ENCODE data around the gene SERTAD3.
"Not testable (repeated sequence)": the region's sequence is repeated elsewhere in the genome, so short reads cannot be mapped to it uniquely, and the experiment has no call there.

Gene SERTAD3

DNA sequence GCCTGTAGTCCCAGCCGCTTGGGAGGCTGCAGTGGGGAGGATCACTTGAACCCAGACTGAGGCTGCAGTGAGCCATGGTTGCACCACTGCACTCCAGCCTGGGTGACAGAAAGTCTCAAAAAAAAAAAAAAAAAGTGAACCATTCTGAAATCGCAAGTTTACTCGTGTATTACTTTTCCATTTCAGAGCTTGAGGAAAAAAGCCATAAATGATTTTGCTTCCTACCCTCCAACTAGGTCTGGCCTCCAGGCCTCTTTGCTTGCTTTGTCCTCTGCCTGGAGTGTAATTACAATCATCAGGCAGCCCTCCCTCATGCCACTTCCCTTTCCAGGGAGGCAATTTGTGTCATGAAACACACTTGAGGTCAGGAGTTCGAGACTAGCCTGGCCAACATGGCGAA lies 12.9 kb upstream of the SERTAD3 start:
- H3K4me1 ChIP-seq (ENCODE audit: insufficient read depth, low read length): no peaks in the 10 kb centered on the region
- no peak overlapping the region for H3K9ac ChIP-seq (ENCODE audit: low read depth, low read length)
- no peak overlapping the region for H3K4me3 ChIP-seq (ENCODE audit: low read length)
- H3K36me3 ChIP-seq (ENCODE audit: insufficient read depth, low read length): 0 out of 2 replicates have a peak, but pooled peaks cover 4% of the 10 kb centered on the region
- no peaks in the 10 kb centered on the region for H3K9me3 ChIP-seq (ENCODE audit: insufficient read depth, low read depth, low read length)
- no peaks in the 10 kb centered on the region for H3K27me3 ChIP-seq (ENCODE audit: insufficient read depth, low read length)
- 95% methylated on average over 5 of the region's 5 CpGs for WGBS
- H3K27ac ChIP-seq (ENCODE audit: low read depth, low read length): no peak overlapping the region

DNA sequence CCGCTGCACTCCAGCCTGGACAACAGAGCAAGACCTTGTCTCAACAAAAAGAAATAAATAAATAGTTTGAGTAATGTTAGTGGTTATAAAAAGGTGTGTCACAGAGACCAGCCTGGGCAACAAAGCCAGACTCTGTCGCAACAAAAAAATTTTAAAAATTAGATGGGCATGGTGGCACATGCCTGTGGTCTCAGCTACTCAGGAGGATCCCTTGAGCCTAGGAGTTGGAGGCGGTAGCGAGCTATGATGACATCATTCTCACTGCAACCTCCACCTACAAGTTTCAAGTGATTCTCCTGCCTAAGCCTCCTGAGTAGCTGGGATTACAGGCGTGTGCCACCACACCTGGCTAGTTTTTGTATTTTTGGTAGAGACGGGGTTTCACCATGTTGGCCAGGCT lies 9.8 kb upstream of the SERTAD3 start:
- H3K4me3 ChIP-seq (ENCODE audit: low read length); H3K9me3 ChIP-seq (ENCODE audit: insufficient read depth, low read depth, low read length); H3K9ac ChIP-seq (ENCODE audit: low read depth, low read length); H3K27me3 ChIP-seq (ENCODE audit: insufficient read depth, low read length); H3K36me3 ChIP-seq (ENCODE audit: insufficient read depth, low read length); H3K27ac ChIP-seq (ENCODE audit: low read depth, low read length); H3K4me1 ChIP-seq (ENCODE audit: insufficient read depth, low read length): not testable (repeated sequence)
- 92% methylated on average over 6 of the region's 6 CpGs for WGBS

DNA sequence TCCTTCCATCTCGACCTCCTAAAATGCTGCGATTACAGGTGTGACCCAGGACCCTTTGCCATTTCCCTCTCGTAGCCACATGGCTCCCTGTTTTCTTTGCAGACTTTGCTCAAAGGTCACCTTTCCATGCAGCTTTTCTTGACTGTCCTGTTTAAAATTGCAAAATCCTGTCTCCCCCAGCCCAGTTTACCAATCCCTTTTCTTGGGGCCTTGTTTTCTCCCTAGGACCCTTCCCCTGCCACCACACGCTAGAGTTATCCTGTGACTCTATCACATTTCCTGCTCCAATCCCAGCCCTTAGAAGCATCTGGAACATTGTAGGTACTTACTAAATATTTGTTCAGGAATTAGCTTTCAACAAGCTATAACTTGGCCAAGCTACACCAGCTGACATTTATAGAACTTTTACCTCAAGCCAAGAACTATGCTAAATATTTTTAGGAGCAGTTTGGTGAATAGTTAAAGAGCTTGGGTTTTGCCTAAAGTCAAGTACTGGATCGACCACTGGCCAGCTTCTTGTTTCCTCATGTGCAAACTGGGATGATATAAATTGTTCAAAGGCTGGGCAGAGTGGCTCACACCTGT lies 9.1 kb upstream of the SERTAD3 start:
- 93% methylated on average over 5 of the region's 5 CpGs for WGBS
- no peak overlapping the region for H3K4me3 ChIP-seq (ENCODE audit: low read length)
- H3K4me1 ChIP-seq (ENCODE audit: insufficient read depth, low read length): no peaks in the 10 kb centered on the region; the same call in 1 of the 2 replicates
- H3K9ac ChIP-seq (ENCODE audit: low read depth, low read length): no peak overlapping the region
- no peak overlapping the region for H3K27ac ChIP-seq (ENCODE audit: low read depth, low read length)
- peaks cover 6% of the 10 kb centered on the region; the same call in 1 of the 2 replicates for H3K36me3 ChIP-seq (ENCODE audit: insufficient read depth, low read length)
- H3K27me3 ChIP-seq (ENCODE audit: insufficient read depth, low read length): no peaks in the 10 kb centered on the region
- no peaks in the 10 kb centered on the region for H3K9me3 ChIP-seq (ENCODE audit: insufficient read depth, low read depth, low read length)

DNA sequence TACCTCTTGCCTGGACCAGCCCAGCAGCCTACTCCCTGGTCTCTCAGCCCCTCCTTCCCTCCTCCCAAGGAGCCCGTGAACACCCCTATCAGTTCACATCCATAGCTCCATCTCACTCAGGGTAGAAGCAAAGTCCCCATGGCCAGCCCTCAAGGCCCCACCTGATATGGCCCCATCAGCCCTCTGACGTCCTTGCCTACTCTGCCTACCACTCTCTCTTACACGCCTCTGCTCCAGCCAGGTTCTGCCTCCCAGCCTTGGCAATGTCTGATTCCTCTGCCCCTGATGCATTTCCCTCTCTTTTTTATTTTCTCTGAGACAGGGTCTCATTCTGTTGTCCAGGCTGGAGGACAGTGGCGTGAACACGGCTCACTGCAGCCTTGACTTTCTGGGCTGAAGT lies 7.9 kb upstream of the SERTAD3 start:
- Histone ChIP-seq H3K27ac (ENCODE audit: low read depth, low read length) (no peak overlapping the region), H3K4me1 (ENCODE audit: insufficient read depth, low read length) (no peaks in the 10 kb centered on the region; the same call in 1 of the 2 replicates), H3K4me3 (ENCODE audit: low read length) (no peak overlapping the region), H3K9me3 (ENCODE audit: insufficient read depth, low read depth, low read length) (no peaks in the 10 kb centered on the region), H3K36me3 (ENCODE audit: insufficient read depth, low read length) (peaks cover 6% of the 10 kb centered on the region; the same call in 1 of the 2 replicates), H3K27me3 (ENCODE audit: insufficient read depth, low read length) (no peaks in the 10 kb centered on the region), H3K9ac (ENCODE audit: low read depth, low read length) (no peak overlapping the region)
- 83% methylated on average over 5 of the region's 5 CpGs for WGBS

DNA sequence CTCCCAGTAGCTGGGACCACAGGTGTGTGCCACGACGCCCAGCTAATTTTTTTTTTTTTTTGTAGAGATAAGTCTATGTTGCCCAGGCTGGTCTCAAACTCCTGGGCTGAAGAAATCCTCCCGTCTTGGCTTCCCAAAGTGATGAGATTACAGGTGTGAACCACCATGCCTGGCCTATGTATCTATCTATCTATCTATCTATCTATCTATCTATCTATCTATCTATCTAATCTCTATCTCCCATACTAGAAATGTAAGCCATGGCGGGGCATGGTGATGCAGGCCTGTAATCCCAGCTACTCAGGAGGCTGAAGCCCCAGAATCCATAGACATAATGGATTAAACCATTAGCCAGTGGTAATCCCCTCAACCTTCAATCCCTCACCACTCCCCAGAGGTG lies 6.5 kb upstream of the SERTAD3 start:
- Histone ChIP-seq H3K36me3 (ENCODE audit: insufficient read depth, low read length) (peaks cover 6% of the 10 kb centered on the region; the same call in 1 of the 2 replicates), H3K9ac (ENCODE audit: low read depth, low read length) (no peak overlapping the region), H3K4me3 (ENCODE audit: low read length) (no peak overlapping the region), H3K27me3 (ENCODE audit: insufficient read depth, low read length) (no peaks in the 10 kb centered on the region), H3K9me3 (ENCODE audit: insufficient read depth, low read depth, low read length) (no peaks in the 10 kb centered on the region), H3K27ac (ENCODE audit: low read depth, low read length) (no peak overlapping the region), H3K4me1 (ENCODE audit: insufficient read depth, low read length) (peaks cover 7% of the 10 kb centered on the region)
- WGBS: 86% methylated on average over 2 of the region's 4 CpGs

DNA sequence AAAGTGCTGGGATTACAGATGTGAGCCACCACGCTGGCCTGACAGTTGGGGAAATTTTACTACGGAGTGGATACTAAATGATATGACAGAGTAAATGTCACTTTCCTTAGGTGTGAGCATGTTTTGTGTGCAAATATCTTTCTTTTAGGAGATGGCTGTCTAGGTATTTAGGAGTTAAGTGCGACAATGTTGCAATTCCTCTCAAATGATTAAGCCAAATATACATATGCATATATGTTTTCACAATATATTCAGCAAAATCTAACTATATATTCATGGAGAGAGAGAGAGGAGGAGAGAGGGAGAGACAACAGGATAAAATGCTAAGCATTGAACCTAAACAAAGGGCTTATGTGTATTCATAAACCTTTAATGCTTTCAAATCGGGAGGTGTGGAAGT lies 5.4 kb upstream of the SERTAD3 start:
- Histone ChIP-seq H3K27ac (ENCODE audit: low read depth, low read length) (no peak overlapping the region), H3K4me3 (ENCODE audit: low read length) (no peak overlapping the region), H3K9ac (ENCODE audit: low read depth, low read length) (no peak overlapping the region), H3K36me3 (ENCODE audit: insufficient read depth, low read length) (peaks cover 3% of the 10 kb centered on the region; the same call in 1 of the 2 replicates), H3K4me1 (ENCODE audit: insufficient read depth, low read length) (peaks cover 13% of the 10 kb centered on the region), H3K9me3 (ENCODE audit: insufficient read depth, low read depth, low read length) (no peaks in the 10 kb centered on the region), H3K27me3 (ENCODE audit: insufficient read depth, low read length) (no peaks in the 10 kb centered on the region)
- WGBS: 94% methylated on average over 3 of the region's 4 CpGs

DNA sequence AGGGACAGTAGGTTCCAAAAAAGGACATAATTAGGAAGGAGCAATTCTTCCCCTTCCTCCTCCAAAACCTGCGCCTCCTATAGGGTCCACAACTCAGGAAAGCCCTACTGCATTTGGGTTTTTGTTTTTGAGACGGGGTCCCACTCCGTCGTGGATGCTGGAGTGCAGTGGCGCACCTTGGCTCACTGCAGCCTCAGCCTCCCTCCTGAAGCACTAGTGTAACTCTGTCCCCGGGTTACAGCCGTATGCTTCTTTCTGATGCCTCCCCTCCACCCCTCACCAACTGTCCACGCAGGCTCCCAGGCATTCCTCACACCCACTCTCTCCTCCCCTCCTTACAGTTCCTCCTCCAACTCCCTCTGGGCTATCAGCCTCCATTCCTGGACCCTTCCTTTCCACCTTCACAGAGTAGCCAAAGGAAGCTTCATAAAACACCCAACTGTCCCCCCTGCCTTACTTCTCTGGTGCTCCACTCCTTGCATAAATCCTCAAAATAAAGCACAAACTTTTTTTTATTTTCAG lies 2.2 kb upstream of the SERTAD3 start:
- Histone ChIP-seq H3K9me3 (ENCODE audit: insufficient read depth, low read depth, low read length) (no peaks in the 10 kb centered on the region), H3K9ac (ENCODE audit: low read depth, low read length) (peak overlapping the region; percentile 44; the same call in 1 of the 2 replicates), H3K4me1 (ENCODE audit: insufficient read depth, low read length) (peaks cover 20% of the 10 kb centered on the region), H3K4me3 (ENCODE audit: low read length) (no peak overlapping the region), H3K27ac (ENCODE audit: low read depth, low read length) (peak overlapping the region; percentile 84), H3K36me3 (ENCODE audit: insufficient read depth, low read length) (peaks cover 15% of the 10 kb centered on the region), H3K27me3 (ENCODE audit: insufficient read depth, low read length) (no peaks in the 10 kb centered on the region)
- WGBS: 81% methylated on average over 8 of the region's 8 CpGs

DNA sequence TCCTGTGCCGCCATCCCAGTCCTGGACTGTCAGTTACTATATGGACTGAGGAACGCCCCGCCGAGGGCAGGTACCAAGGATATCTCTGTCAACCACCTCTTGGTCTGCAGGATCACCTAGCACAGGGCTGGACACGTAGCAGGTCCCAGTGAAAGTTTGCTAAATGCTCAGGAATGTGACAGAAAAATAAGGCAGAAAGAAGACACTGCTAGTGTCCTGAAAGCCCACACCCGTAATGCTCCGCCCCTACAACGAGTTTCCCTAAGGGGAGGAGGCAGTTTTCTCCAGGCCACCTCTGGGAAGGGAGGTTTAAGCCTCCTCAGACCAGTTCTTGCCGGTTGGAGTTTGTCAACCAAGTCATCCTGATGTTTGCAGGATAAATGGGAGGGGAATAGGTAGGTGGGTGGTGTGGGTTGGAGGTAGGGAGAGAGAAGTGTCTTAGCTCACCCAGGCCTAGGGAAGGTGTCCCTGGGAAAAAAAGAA lies 1.7 kb upstream of the SERTAD3 start:
- Histone ChIP-seq H3K27me3 (ENCODE audit: insufficient read depth, low read length) (no peaks in the 10 kb centered on the region), H3K4me3 (ENCODE audit: low read length) (no peak overlapping the region), H3K36me3 (ENCODE audit: insufficient read depth, low read length) (peaks cover 20% of the 10 kb centered on the region), H3K27ac (ENCODE audit: low read depth, low read length) (peak overlapping the region; percentile 84), H3K9ac (ENCODE audit: low read depth, low read length) (peak overlapping the region; percentile 44; the same call in 1 of the 2 replicates), H3K4me1 (ENCODE audit: insufficient read depth, low read length) (peaks cover 20% of the 10 kb centered on the region), H3K9me3 (ENCODE audit: insufficient read depth, low read depth, low read length) (no peaks in the 10 kb centered on the region)
- 59% methylated on average over 9 of the region's 9 CpGs for WGBS

DNA sequence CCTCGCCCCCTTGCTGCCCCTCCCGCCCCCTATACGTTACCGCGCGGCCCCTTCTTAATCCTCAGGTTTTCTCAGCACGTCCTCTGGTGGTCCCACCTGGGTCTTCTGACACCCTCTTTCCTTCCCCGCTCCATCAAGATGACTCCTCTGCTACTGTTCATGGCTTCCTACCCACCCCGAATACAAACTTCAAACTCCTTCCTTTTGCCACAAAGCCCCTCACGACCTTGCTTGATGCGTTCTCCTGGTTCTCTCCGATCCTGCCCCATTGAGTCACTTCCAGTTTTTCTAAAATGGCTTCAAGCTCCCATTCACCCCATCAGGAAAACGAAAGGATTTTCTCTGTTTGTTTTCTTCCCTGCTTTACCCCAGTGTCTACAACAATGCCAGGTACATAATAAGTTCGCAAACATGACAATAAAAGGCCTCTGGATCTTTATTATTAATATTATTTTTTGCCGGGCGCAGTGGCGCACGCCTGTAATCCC lies 734 bp upstream of the SERTAD3 start:
- peak overlapping the region; percentile 67 for H3K27ac ChIP-seq (ENCODE audit: low read depth, low read length)

DNA sequence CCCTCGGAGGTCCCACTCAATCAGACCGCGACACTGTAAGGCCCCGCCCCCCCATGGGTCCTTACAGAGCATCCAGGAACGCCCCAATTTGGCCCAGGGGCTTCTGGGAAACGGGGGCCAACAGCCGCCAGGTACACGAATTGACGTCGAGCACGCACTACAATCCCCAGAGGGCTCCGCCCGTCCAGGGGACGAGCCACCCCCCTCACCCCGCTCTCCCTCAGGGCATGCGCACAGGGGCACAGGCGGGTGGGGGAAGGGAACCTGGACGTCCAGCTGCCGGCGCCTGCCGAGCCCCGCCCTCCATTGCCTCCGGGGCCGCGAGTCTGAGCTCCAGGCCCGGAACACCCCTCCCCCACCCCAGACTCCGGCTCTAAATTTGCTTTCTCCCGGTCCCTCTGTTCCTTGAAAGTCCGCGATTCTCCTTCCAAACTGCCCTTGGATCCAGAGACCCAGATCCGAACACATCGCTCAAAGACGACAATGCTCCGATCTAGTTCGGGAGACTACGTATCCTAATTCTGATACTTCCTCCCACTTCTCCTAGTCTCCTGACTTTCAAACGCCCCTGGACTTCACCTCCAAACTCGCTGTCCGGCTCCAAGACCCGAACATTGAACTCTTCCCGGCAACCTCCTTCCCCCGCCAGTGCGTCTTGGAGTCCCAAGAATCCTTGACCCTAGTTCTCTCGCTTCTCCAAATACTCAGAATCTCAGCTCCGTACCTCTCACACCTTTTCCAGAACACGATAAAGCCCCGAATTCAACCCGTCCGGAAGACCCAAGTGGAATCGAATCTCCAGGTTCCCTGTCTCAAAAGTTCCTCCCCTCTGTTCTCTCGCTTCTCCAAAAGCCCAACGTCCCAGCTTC lies 770 bp downstream of the SERTAD3 start:
- under 1% methylated on average over 52 of the region's 52 CpGs for WGBS
- peak overlapping the region; percentile 91 for H3K9ac ChIP-seq (ENCODE audit: low read depth, low read length)

More for the DNA sequence above, 734 bp upstream of the SERTAD3 start:
- H3K9ac ChIP-seq (ENCODE audit: low read depth, low read length): peak overlapping the region; percentile 70
- H3K36me3 ChIP-seq (ENCODE audit: insufficient read depth, low read length): peaks cover 28% of the 10 kb centered on the region
- H3K4me1 ChIP-seq (ENCODE audit: insufficient read depth, low read length): peaks cover 20% of the 10 kb centered on the region
- H3K27me3 ChIP-seq (ENCODE audit: insufficient read depth, low read length): no peaks in the 10 kb centered on the region
- no peaks in the 10 kb centered on the region for H3K9me3 ChIP-seq (ENCODE audit: insufficient read depth, low read depth, low read length)
- peak overlapping the region; percentile 79 for H3K4me3 ChIP-seq (ENCODE audit: low read length)
- WGBS: 26% methylated on average over 18 of the region's 18 CpGs

More for the DNA sequence above, 770 bp downstream of the SERTAD3 start:
- H3K4me3 ChIP-seq (ENCODE audit: low read length): peak overlapping the region; percentile 79
- no peaks in the 10 kb centered on the region for H3K27me3 ChIP-seq (ENCODE audit: insufficient read depth, low read length)
- H3K9me3 ChIP-seq (ENCODE audit: insufficient read depth, low read depth, low read length): no peaks in the 10 kb centered on the region
- peaks cover 26% of the 10 kb centered on the region for H3K36me3 ChIP-seq (ENCODE audit: insufficient read depth, low read length)
- H3K27ac ChIP-seq (ENCODE audit: low read depth, low read length): peak overlapping the region; percentile 93
- peaks cover 20% of the 10 kb centered on the region for H3K4me1 ChIP-seq (ENCODE audit: insufficient read depth, low read length)
